NCI-H2081 (cell line): ENCODE data around the gene SYNPO2.

Source experiments
- DNase-seq, 2 experiments: peaks; one replicate each; lab custom pipeline; 2025; lab: John Stamatoyannopoulos, UW

Gene SYNPO2

DNA sequence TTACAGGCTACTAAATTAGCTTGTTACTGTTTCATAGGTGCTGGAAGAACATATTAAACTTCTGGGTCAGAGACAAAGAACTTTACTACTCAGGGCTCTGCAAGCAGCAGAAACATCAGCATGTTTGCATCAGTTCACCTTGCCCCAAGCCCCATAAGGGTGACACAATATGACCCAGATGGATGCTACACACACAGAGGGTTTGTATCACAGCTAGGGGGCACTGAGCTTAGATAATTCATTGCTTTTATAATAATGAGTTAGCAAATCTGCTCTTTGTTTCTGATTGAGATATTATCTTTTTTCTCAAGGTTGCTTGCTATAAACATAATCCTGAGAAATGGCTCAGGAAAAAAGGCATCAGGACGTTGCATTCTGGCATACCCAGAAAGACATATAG, 4.8 kb upstream of the SYNPO2 start:
- DNase-seq = no peak

- no peak for DNase-seq
Observed at GRCh38 chr4:118884716-118885115, 3.9 kb upstream of the SYNPO2 start.

- no peak for DNase-seq
Observed at GRCh38 chr4:118889312-118889691, 648 bp downstream of the SYNPO2 start.

GRCh38 chr4:118894034-118894433, 5.4 kb downstream of the SYNPO2 start:
- DNase-seq = no peak

DNA sequence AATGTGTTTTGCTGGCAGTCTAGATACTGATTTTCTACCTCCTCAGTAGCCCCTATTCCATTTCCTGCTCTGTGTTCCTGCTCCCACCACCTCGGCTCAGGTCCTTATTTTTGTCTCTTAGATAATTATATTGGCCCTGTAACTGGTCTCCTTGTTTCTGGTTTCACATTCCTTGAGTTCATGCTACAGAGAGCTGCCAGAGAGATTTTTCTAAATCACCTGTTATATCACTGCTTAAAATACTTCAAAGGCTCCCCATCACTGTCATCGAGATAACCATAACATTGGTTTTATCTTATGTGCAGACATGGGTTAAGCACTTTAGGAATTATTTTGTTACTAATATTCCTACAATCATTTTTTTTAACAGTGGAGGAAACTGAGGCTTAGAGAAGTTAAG, 9.6 kb downstream of the SYNPO2 start:
- no peak for DNase-seq

- no peak for DNase-seq
Observed at GRCh38 chr4:118898684-118899138, 10.1 kb downstream of the SYNPO2 start.

DNA sequence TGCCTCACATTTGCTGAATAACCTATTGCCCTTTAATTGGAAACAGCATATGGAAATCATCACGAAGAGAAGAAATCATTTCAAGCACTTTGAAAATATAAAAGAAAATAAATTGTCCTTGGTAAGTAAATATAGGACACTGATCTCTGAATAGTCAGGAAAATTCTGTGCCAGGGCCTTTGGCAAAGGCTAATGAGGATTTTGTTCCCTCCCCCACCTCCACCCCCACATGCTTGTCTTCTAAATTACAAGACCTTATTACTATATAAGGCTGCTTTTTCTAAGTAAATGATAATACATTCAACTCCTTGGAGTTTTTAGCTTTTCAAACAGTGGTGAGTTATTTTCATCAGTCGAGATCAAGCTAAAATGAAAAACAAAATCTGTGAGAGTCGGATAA, 15.8 kb downstream of the SYNPO2 start:
- peak in 1 of 2 experiments; percentile 2 for DNase-seq

GRCh38 chr4:118904935-118905334, 16.3 kb downstream of the SYNPO2 start:
- DNase-seq = no peak

GRCh38 chr4:118905566-118905965, 16.9 kb downstream of the SYNPO2 start:
- no peak for DNase-seq

GRCh38 chr4:118909173-118909956, 20.7 kb downstream of the SYNPO2 start:
- no peak for DNase-seq

DNA sequence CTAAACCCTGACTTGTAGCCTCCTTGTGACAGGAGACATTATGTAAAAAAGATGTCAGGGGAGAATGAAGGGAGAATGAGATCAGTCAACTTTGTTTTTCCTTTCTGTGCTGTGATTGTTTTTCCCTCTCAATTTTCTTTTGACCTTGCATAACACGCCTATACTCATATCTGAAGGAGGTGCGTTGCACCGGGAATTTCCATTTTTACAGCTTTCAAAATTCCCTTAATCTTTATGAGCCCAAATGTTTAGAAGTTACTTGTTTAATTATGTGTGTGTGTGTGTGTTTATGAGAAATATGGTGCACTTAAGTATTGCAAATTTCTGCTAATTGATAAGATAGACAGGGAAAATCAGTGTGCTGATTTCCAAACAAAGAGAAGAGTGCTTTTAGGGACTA, 21.6 kb downstream of the SYNPO2 start:
- no peak for DNase-seq

DNA sequence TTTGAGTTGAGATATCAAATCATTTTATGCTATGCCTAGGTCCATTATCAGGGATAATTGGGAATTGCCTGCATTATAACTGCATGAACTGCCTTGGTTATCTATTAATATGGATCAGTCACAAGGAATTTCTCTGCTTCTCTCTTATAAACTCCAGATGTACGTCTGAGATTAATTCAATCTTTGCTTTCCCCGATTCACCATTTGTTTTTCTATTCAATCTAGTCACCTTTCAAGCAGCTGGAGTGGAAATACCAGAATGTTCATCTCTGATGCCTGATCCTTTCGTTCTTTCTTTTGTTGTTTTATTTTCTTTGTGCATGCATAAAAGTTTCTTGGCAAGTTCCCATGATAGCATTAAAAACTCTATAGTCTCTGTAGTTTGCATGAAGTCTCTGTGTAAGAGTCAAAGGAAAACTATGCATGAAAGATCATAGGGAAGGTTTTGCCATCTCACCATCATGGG, 22.6 kb downstream of the SYNPO2 start:
- DNase-seq = no peak

- no peak for DNase-seq
Observed at GRCh38 chr4:118915468-118915867, 26.8 kb downstream of the SYNPO2 start.

DNA sequence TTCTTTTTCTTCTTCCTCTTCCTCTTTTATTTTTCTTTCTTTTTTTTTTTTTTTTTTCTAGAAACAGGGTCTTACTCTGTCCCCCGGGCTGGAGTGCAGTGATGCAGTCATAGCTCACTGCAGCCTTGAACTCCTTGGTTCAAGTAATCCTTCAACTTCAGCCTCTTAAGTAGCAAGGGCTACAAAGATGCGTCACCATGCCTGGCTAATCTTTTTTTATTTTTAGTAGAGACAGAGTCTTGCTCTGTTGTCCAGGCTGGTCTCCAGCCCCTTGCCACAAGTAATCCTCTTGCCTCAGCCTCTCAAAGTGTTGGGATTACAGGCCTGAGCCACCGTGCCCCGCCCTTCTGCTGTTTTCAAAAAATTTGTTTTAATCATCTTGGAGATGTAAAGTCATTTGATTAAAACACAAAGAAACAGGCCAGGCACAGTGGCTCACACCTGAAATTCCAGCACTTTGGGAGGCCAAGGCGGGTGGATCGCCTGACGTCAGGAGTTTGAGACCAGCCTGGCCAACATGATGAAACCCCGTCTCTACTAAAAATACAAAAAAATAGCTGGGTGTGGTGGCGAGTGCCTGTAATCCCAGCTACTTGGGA, 28.1 kb downstream of the SYNPO2 start:
- no peak for DNase-seq

DNA sequence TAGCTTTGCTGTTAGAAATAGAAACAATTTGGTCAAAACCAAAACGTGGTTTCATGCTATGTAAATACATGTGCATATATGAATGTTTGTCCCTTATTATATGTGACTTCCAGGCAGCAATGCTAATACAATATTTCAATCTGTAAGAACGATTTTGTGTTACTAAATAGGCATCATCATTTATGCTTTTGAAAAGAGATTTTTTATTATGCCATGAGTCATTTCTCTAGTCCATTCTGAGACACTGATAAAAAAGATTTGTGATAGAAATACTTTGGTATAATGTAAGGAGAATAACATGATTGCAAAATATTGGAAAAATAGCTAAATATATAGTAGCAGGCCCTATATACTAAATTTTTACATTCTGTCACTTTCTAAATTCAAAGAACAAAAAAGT, 28.9 kb downstream of the SYNPO2 start:
- no peak for DNase-seq

- no peak for DNase-seq
Observed at GRCh38 chr4:118918388-118918787, 29.7 kb downstream of the SYNPO2 start.

GRCh38 chr4:118920247-118920646, 31.6 kb downstream of the SYNPO2 start:
- DNase-seq = no peak

- DNase-seq = no peak
Observed at GRCh38 chr4:118921786-118922185, 33.1 kb downstream of the SYNPO2 start.

DNA sequence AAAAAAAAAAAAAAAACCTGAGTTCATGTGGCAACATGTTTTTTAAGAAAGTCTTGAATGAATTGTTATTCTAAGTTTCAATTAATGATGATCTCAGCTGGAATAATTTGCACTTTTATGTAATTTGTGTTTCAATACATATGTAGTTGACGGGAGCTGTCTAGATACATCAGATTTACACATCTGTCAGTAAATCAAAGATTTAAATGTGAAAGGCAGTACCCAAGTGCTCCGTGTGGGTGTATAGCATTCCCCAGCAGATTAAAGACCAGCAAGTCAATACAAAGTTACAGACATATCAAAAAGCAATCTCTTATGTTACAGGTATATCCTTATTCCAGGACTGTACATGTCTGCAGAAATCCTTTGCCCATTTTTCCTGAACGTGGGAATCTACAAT, 35.2 kb downstream of the SYNPO2 start:
- no peak for DNase-seq

- no peak for DNase-seq
Observed at GRCh38 chr4:118927974-118928373, 39.3 kb downstream of the SYNPO2 start.

- DNase-seq = no peak
Observed at GRCh38 chr4:118930255-118930654, 41.6 kb downstream of the SYNPO2 start.

- DNase-seq = no peak
Observed at GRCh38 chr4:118931786-118932185, 43.1 kb downstream of the SYNPO2 start.

GRCh38 chr4:118935819-118936218, 47.2 kb downstream of the SYNPO2 start:
- no peak for DNase-seq

DNA sequence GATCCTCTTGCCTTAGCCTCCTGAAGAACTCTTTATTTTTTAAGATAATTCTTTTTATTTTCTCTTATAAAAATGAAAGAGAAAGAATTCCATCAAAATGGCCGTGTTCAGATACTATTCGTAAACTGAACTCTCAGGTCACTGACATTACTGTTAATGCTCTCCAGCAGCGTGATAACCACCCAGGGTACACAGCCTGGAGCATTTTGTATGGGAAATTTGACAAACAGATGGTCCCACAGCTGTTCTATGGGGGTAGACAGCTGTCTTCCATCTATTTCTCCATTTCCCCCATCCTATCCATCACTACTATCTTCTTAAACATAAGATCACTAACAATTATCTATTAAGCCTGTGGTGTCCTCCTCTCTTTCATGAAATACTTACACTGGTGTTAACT, 47.8 kb downstream of the SYNPO2 start:
- no peak for DNase-seq
